Stimulated activated CD8-positive, alpha-beta memory T cell treated with anti-CD3 and anti-CD28 coated beads, Interleukin-7, amount 100 ng/mL, for 48 hours (primary cell): ENCODE data around the gene MID1.

Source experiments
- DNase-seq, 2 donors: peaks; one replicate each; pipeline ENCODE4 v3.0.0-alpha.2; 2020; ENCODE audit warnings: low read depth in 1 of 2; ENCODE audit errors: extremely low read depth in 1 of 2

The MID1 gene

GRCh38 chrX:10502961-10503360 lies 117.4 kb downstream of the MID1 start:
- no peak for DNase-seq

- DNase-seq, result no peak
Observed at GRCh38 chrX:10501611-10502010, 118.8 kb downstream of the MID1 start.

DNA sequence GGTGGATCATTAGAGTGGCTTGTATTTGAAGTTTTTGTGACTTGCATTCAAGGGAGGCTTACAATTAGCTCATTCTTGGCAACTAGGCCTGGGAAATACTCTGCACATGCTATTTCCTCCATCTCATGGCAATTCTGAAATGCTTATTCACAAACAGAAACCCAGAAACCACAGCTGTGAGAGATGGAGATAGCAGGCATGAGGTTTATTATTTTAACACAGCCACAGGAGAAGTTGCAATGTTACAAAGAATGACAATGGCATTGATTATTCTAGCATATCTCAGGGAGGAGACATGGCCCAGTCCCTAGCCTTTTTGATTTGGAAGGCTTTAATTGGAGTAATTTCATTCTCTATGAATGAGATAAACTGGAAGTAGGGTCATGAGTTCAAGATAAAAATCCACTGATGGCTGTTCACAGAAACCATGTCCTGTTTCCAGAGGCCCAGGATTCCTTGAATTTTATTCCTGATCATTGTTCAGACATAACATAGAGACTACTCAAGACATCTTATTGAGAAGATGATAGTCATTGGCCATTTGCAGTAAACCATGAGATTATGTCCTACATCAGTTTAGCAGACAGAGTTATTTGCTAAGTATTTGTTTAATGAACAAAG lies 123.9 kb downstream of the MID1 start:
- no peak for DNase-seq

DNA sequence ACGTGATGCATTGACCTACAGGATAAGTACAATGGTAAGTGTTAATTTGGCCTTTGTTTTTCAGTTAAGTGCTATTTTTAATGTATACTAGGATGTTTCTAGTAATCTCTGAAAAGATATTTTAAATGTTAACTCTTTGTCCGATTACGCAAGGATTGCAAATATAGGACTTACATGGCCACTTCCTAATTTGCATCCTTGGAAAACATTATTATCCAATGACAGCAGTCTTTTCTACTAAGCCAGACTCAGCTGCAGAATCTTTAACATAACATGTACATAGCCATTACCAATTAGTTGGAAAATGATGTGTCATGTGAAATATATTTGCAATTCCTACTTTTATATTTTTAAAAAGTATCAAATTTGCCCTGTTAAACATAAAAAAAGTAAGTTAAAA lies 124.7 kb downstream of the MID1 start:
- DNase-seq, result no peak

DNA sequence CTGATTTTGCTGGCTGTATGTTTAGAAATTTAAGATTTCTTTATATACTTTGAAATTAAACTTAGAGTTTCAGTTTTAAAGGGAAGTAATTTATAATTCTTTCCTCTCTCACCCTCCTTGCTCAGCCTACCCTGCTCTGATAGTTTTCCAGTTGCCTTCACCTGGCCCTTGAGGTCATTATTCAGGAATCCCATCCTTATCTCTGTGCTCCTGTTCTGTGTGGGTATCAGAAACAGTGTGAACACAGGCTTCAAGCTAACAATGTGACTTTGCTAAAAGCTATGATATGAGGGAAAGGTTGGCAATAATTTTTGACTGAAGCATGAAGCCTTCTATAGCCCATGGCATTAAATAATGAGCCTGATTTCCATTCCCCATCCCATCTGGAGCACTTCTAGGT lies 128.1 kb downstream of the MID1 start:
- no peak for DNase-seq

GRCh38 chrX:10486373-10486772 lies 134.0 kb downstream of the MID1 start:
- DNase-seq, result no peak

DNA sequence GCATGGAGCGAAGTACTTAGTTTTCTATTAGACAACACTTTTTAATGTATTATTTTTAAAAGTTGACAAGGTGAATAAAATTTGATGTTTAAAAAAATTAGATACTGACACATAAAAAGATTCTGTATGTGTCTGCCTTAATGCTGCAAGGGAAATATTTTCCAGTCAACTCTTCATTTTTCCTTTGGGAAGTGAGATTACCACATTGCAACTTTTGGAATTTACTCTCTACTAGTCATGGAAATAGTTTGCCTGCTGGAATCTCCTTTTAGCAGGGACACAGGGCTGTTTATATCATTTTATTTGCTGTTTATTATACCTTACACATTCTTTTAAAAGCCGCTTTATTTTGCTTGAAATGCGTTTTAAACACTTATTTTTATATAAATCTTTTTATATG lies 135.1 kb downstream of the MID1 start:
- no peak for DNase-seq

DNA sequence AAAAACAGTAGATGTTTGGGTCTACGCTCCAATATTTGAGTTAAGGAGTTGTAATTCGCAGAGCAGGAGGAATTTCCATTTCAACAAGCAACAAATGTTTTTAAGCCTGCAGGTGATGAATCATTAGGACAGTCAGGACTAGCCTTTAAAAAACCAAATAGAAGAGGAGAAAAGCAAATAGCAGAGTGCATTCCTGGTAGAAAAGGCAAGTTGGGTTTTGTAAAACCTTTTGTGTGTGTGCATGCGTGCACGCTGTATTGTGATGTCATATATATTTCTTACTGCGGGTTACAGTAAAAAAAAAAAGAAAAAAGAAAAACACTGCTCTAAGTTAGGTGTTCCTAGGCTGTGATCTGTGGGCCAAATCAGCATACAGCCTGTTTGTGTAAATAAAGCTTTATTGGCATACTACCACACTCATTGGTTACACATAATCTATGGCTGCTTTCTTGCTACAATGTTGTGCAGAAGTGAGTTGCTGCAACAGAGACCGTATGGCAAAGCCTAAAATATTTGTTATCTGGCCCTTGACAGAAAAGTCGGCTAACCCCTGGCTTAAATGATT lies 135.6 kb downstream of the MID1 start:
- no peak for DNase-seq

GRCh38 chrX:10483191-10483831 lies 137.1 kb downstream of the MID1 start:
- no peak for DNase-seq

DNA sequence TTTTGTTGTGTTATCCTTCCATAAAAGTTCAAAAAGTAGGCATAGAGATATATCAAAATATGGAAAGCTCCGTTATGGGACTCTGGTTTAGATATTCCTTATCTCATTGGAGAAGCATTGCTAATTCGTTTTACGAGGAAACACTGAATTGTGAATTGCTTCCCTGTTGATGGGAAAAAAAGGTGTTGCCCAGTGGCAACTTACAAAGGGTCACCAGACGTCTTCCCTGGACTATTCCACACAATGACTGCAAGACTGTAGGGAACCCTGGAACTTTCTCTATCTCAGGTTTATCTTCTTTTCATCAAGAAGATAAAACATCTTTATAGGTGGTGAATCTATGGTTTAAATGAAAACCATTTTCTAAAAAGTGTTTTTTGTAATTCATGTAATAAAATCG lies 137.7 kb downstream of the MID1 start:
- DNase-seq, result no peak

DNA sequence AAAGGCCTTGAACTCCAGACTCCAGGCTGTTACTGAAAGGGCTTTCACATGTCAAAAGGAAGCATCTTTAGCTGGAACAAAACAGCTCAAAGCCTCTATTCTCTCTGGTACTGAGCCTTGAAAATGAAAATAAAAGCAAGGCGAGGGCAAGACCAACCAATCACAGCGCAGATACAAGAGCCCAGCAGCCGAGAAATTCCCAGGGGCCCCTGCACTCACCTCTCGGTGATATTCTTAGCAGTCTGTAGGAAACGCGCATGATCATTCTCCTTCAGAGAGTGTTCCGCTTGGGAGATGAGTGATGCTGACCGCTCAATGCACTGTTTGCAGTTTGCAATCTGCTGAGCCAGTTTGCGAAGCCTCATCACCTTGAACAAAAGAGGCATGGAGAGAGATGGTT lies 138.1 kb downstream of the MID1 start:
- DNase-seq, result no peak

- DNase-seq, result no peak
Observed at GRCh38 chrX:10480861-10481260, 139.5 kb downstream of the MID1 start.

GRCh38 chrX:10479508-10479907 lies 140.9 kb downstream of the MID1 start:
- no peak for DNase-seq

DNA sequence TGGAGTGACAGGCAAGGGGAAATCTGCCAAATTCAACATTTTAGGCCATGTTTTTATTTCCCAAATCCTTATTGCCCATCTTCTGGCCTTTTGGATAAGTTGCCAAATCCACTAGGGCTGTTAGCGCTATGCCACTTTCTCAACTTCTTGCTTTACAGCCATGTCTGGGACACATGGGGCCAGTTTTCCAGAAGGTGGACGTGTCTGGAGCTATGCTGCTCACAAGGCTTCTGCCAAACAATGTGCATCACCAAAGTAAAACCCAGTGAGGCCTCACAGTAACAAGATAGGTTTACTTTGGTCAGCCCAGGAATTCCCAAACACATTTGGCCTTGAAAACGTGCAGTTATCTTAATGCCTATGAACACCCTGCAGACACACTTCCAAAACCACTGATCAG lies 142.9 kb downstream of the MID1 start:
- DNase-seq, result no peak

DNA sequence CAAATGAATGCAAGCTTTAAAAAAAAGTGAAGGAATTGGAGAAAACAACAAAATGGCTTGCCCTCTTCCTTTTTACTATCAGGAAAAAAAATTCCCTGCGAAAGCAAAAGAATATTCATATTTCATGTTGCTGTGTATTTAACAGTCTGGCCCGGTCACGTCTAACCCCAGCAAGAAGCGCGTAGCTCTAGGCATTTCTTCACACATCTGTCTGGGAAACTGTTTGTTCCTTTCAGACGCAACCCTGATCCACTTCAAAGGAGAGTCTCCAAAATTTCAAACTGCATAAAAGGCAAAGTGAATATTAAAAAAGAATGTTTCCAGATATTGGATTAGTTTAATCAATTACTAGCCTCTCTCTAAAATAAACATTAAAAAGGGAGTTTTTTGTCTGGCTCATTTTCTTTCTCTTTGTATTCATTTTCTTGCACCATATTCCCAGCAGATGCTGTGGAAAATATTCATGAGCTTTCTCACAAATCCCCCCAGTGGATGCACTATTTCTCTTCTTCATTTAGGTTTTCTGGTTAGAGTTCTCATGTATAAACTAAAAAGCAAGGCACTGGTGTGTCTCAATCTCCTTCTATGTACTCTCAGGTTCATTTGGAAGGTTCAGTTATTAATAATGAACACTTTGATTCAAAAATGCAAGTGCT lies 145.3 kb downstream of the MID1 start:
- DNase-seq, result no peak

- no peak for DNase-seq
Observed at GRCh38 chrX:10474510-10474909, 145.9 kb downstream of the MID1 start.

DNA sequence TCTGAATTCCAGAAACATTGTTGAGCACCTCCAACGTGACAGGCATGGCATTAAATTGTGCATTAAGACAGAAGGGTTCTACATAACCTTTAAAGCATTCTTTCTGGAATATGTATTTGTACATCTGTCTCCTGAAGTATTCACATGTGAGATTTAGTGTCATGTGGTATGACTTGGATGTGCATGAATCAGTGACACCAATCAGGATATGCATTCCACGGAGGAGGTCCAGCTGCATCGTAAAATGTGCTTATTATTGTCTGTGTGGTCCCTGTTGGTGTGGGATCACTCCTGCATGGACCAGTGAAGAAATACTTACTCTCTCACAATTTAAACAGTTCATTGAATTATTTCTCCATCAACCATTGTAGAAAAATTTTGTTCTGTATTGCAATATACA lies 149.0 kb downstream of the MID1 start:
- DNase-seq, result no peak

GRCh38 chrX:10470009-10470408 lies 150.4 kb downstream of the MID1 start:
- DNase-seq, result no peak

GRCh38 chrX:10467793-10468192 lies 152.6 kb downstream of the MID1 start:
- no peak for DNase-seq

- no peak for DNase-seq
Observed at GRCh38 chrX:10465254-10465653, 155.1 kb downstream of the MID1 start.

DNA sequence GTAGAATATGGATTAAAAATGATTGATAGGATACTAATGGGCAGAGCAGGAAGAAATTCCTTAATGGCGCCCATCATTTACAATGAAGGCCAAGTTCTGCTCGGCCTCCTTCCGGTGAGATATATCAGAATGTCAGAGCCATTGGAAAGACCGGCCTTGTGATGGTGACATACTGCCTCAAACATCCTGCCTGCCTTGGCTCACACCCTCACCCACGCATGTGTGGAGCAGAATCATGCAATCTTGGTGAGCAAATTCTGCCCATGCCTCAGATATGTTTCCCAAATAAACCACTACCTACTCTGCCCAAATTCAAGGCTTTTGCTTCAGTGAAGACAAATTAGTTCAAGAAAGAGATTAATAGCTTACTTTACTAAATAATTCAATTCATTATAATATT lies 163.3 kb downstream of the MID1 start:
- DNase-seq, result no peak

- no peak for DNase-seq
Observed at GRCh38 chrX:10453945-10454344, 166.4 kb downstream of the MID1 start.
